ENCODE results near the gene BCL2L11.

DNA sequence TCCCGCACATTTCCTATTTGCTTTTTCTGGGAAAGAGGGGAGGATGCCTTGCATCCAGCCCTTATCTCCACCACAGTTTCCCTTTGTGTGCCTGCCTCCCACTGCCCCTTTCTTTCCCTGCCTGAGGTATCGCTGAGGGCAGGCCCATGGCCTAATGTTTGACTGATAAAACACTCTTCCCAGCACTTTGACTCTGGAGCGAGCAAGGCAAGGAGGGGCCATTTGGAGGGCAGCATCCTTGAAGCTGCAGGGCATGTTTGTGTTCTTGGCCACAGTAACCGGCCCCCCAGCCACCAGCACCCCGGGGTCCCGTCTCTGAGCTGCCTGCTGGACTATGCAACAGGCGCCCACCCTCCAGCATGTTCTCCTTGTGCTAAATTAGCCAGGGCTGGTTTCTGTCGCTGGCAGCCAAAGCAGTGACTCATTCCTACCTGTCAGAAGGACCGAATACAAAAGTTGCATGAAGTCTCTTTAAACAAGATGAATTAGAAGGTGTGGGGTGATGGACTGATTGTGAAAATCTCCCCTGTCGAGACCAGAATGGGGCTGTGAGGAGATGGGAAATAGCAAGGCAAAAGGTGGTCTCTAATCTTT lies 50.7 kb downstream of the BCL2L11 start:
- no peak for TF ChIP-seq TAF1 (IDR thresholded peaks at IDR 0.05; ENCODE audit: low read depth, low read length)
- no peak for TF ChIP-seq POLR2A (IDR thresholded peaks at IDR 0.05; ENCODE audit: low read depth, low read length)
- TF ChIP-seq POLR2AphosphoS5 (IDR thresholded peaks at IDR 0.05; ENCODE audit: low read depth, low read length) = no peak
- no peak for TF ChIP-seq PAX5 (IDR thresholded peaks at IDR 0.05; ENCODE audit: insufficient read depth, low read length, severe bottlenecking)
- TF ChIP-seq SPI1 (IDR thresholded peaks at IDR 0.05; ENCODE audit: low read depth, low read length) = no peak

Data from GM12891 (cell line).